ENCODE results near the gene PHOX2B. TPM values are rescaled to one million over a fixed set of nuclear protein-coding genes. Genes with fewer than 3 reads are reported as not detected.

The PHOX2B gene
- polyA plus RNA-seq, 1 of the 3 experiments (the other 2 are of a cell fraction): 0.95 TPM

- Histone ChIP-seq H4K20me1 (ENCODE audit: insufficient read depth) (no peaks in the 10 kb centered on the region), H3K4me1 (ENCODE audit: control insufficient read depth in 1 of 2, insufficient read depth in 2 of 2, low read depth in 1 of 2, low read length in 1 of 2) (no peaks in the 10 kb centered on the region; a peak in 2 of 4 replicates), H3K4me2 (no peak overlapping the region), H3K27me3 (ENCODE audit: insufficient read depth) (no peaks in the 10 kb centered on the region), H3K9me3 (no peaks in the 10 kb centered on the region), H3K36me3 (replicated peaks in 1 of 2; ENCODE audit: control insufficient read depth in 1 of 2, insufficient read depth in 2 of 2, low read length in 1 of 2) (no peaks in the 10 kb centered on the region), H3K4me3 (ENCODE audit: low read depth in 2 of 2, low read length in 1 of 2) (no peak overlapping the region), H3F3A (replicated peaks; ENCODE audit: insufficient read depth) (peaks cover 5% of the 10 kb centered on the region), H3K9me2 (no peaks in the 10 kb centered on the region), H3K27ac (ENCODE audit: low read depth in 2 of 2, low read length in 1 of 2) (no peak overlapping the region; a peak in 1 of 4 replicates), H2AFZ (ENCODE audit: low read depth) (no peak overlapping the region), H3K9ac (no peak overlapping the region), H3K79me2 (ENCODE audit: insufficient read depth) (no peaks in the 10 kb centered on the region)
- ChIA-PET CTCF (no interaction called here), POLR2A (no interaction called here)
- no peak for TF ChIP-seq EZH2phosphoT487 (IDR thresholded peaks at IDR 0.05; ENCODE audit: borderline replicate concordance, low read depth)
- no peak for TF ChIP-seq MXI1 (IDR thresholded peaks at IDR 0.05; ENCODE audit: low read depth, low read length)
- no peak for TF ChIP-seq TCF12 (IDR thresholded peaks at IDR 0.05)
- TF ChIP-seq REST (IDR thresholded peaks at IDR 0.05; ENCODE audit: low read depth, low read length): no peak
- TF ChIP-seq GABPA (IDR thresholded peaks at IDR 0.05; ENCODE audit: low read depth): no peak
- TF ChIP-seq GATA2 (CRISPR knock-in tag; IDR thresholded peaks at IDR 0.05): no peak
- no peak for TF ChIP-seq FOSL2 (IDR thresholded peaks at IDR 0.05; ENCODE audit: borderline replicate concordance, low read depth)
- no peak for TF ChIP-seq POLR2AphosphoS5 (IDR thresholded peaks at IDR 0.05; ENCODE audit: low read depth, low read length)
- TF ChIP-seq CHD2 (IDR thresholded peaks at IDR 0.05; ENCODE audit: low read length, partially characterized antibody): no peak
- TF ChIP-seq RXRA (IDR thresholded peaks at IDR 0.05; ENCODE audit: borderline replicate concordance, low read depth): no peak
- TF ChIP-seq ZBTB33 (IDR thresholded peaks at IDR 0.05; ENCODE audit: borderline replicate concordance, low read depth): no peak
- no peak for TF ChIP-seq IRF3 (IDR thresholded peaks at IDR 0.05; ENCODE audit: low read depth, low read length)
- TF ChIP-seq RFX5 (IDR thresholded peaks at IDR 0.05; ENCODE audit: low read length): no peak
- no peak for TF ChIP-seq MAX (IDR thresholded peaks at IDR 0.05; ENCODE audit: low read depth)
- no peak for DNase-seq
- 37% methylated on average over 6 of the region's 6 CpGs for WGBS (ENCODE audit: low lambda C conversion rate)
Observed at GRCh38 chr4:41714364-41715000, 34.0 kb downstream of the PHOX2B start.

All from SK-N-SH (cell line).